Left hindlimb (tissue), 1 donor: ENCODE measurements around the gene EME2.
"Not testable (repeated sequence)": the region's sequence is repeated elsewhere in the genome, so short reads cannot be mapped to it uniquely, and the experiment has no call there.

Experiments
- DNase-seq: peaks from one replicate; pipeline ENCODE4 v3.0.0-alpha.2; 2018

The EME2 gene

GRCh38 chr16:1772362-1772907, at the start of gene EME2:
Gene EME2 (plus strand): TSS chr16:1772810. CDS start chr16:1773228, 418 bp downstream.
- no peak for DNase-seq

GRCh38 chr16:1723450-1724147, 49.0 kb upstream of the EME2 start:
- DNase-seq: no peak

GRCh38 chr16:1724491-1724890, 48.1 kb upstream of the EME2 start:
- DNase-seq: no peak

- DNase-seq: no peak
Observed at GRCh38 chr16:1726661-1727502, 45.7 kb upstream of the EME2 start.

- DNase-seq: no peak
Observed at GRCh38 chr16:1727651-1728624, 44.7 kb upstream of the EME2 start.

- no peak for DNase-seq
Observed at GRCh38 chr16:1729026-1729425, 43.6 kb upstream of the EME2 start.

- no peak for DNase-seq
Observed at GRCh38 chr16:1729445-1729844, 43.2 kb upstream of the EME2 start.

- no peak for DNase-seq
Observed at GRCh38 chr16:1731073-1731472, 41.5 kb upstream of the EME2 start.

- DNase-seq: no peak
Observed at GRCh38 chr16:1731603-1732002, 41.0 kb upstream of the EME2 start.

GRCh38 chr16:1732071-1732470, 40.5 kb upstream of the EME2 start:
- no peak for DNase-seq

- DNase-seq: not testable (repeated sequence)
Observed at GRCh38 chr16:1732551-1732987, 40.0 kb upstream of the EME2 start.

GRCh38 chr16:1734123-1734522, 38.5 kb upstream of the EME2 start:
- no peak for DNase-seq

- no peak for DNase-seq
Observed at GRCh38 chr16:1734816-1735215, 37.8 kb upstream of the EME2 start.

- no peak for DNase-seq
Observed at GRCh38 chr16:1740234-1740633, 32.4 kb upstream of the EME2 start.

GRCh38 chr16:1740781-1741490, 31.7 kb upstream of the EME2 start:
- DNase-seq: peak; percentile 22

GRCh38 chr16:1741553-1742165, 31.0 kb upstream of the EME2 start:
- DNase-seq: peak; percentile 13

GRCh38 chr16:1743376-1744337, 29.0 kb upstream of the EME2 start:
- DNase-seq: peak; percentile 17

- peak; percentile 13 for DNase-seq
Observed at GRCh38 chr16:1744338-1744840, 28.2 kb upstream of the EME2 start.

GRCh38 chr16:1745181-1745899, 27.3 kb upstream of the EME2 start:
- DNase-seq: peak; percentile 40
